ENCODE results near the gene PDRG1. TPM values are rescaled to one million over a fixed set of nuclear protein-coding genes. Genes with fewer than 3 reads are reported as not detected.
"Not testable (repeated sequence)": the region's sequence is repeated elsewhere in the genome, so short reads cannot be mapped to it uniquely, and the experiment has no call there.

Gene PDRG1
- total and polyA plus RNA-seq, 8 donors, result 0.58 to 18.6 (median 2.8) TPM; not detected in 1

- Histone ChIP-seq H3K27ac (no peak overlapping the region), H3K9me3 (no peaks in the 10 kb centered on the region), H3K27me3 (peaks cover 0 to 5% (median 0%) of the 10 kb centered on the region in 3 donors), H3K4me3 (no peak overlapping the region), H3K4me1 (no peaks in the 10 kb centered on the region), H3K36me3 (no peaks in the 10 kb centered on the region)
- no peak for TF ChIP-seq POLR2AphosphoS5 (IDR thresholded peaks at IDR 0.05)
- TF ChIP-seq POLR2A (IDR thresholded peaks at IDR 0.05), result no peak
- TF ChIP-seq EP300 (IDR thresholded peaks at IDR 0.05), result no peak
- no peak for TF ChIP-seq CTCF (IDR thresholded peaks at IDR 0.05)
- no peak for DNase-seq
- WGBS, 5 donors, result 86 to 90% (median 87%) methylated on average over 14 of the region's 14 CpGs
- intact Hi-C loops (cut with DNase I; ENCODE audit: low total_unique reads), result no loop called here
Observed at GRCh38 chr20:31934491-31934890, 17.4 kb downstream of the PDRG1 start.

GRCh38 chr20:31933698-31934097 is 18.1 kb downstream of the PDRG1 start:
- Histone ChIP-seq H3K4me1 (no peaks in the 10 kb centered on the region), H3K9me3 (no peaks in the 10 kb centered on the region), H3K36me3 (no peaks in the 10 kb centered on the region), H3K4me3 (no peak overlapping the region), H3K27me3 (peaks cover 0 to 5% (median 0%) of the 10 kb centered on the region in 3 donors), H3K27ac (no peak overlapping the region)
- intact Hi-C loops (cut with DNase I; ENCODE audit: low total_unique reads), result no loop called here
- no peak for TF ChIP-seq CTCF (IDR thresholded peaks at IDR 0.05)
- TF ChIP-seq EP300 (IDR thresholded peaks at IDR 0.05), result no peak
- TF ChIP-seq POLR2A (IDR thresholded peaks at IDR 0.05), result no peak
- no peak for TF ChIP-seq POLR2AphosphoS5 (IDR thresholded peaks at IDR 0.05)
- WGBS, 5 donors, result 79 to 84% (median 80%) methylated on average over 10 of the region's 10 CpGs
- DNase-seq, result no peak

GRCh38 chr20:31930779-31931178 is 21.1 kb downstream of the PDRG1 start:
- 36 to 47% (median 37%) methylated on average over 5 of the region's 5 CpGs for WGBS, 5 donors
- Histone ChIP-seq H3K4me3 (no peak overlapping the region), H3K4me1 (no peaks in the 10 kb centered on the region), H3K27ac (no peak overlapping the region), H3K36me3 (no peaks in the 10 kb centered on the region), H3K27me3 (peaks cover 0 to 8% (median 0%) of the 10 kb centered on the region in 3 donors), H3K9me3 (no peaks in the 10 kb centered on the region)
- TF ChIP-seq CTCF (IDR thresholded peaks at IDR 0.05) (no peak), POLR2AphosphoS5 (IDR thresholded peaks at IDR 0.05) (no peak)
- DNase-seq, result no peak
- intact Hi-C loops (cut with DNase I; ENCODE audit: low total_unique reads), result no loop called here

GRCh38 chr20:31929631-31930030 is 22.2 kb downstream of the PDRG1 start:
- H3K36me3 ChIP-seq; DNase-seq; H3K4me1 ChIP-seq; H3K4me3 ChIP-seq; H3K27ac ChIP-seq; intact Hi-C loops (cut with DNase I; ENCODE audit: low total_unique reads); H3K9me3 ChIP-seq: not testable (repeated sequence)
- peaks cover 0 to 16% (median 0%) of the 10 kb centered on the region in 3 donors for H3K27me3 ChIP-seq
- WGBS, 5 donors, result 60 to 76% (median 64%) methylated on average over 4 of the region's 4 CpGs

- TF ChIP-seq CTCF (IDR thresholded peaks at IDR 0.05) (no peak), POLR2AphosphoS5 (IDR thresholded peaks at IDR 0.05) (no peak), POLR2A (IDR thresholded peaks at IDR 0.05) (no peak), EP300 (IDR thresholded peaks at IDR 0.05) (no peak)
- H3K4me3 ChIP-seq, result no peak overlapping the region
- no peak for DNase-seq
- peaks cover 0 to 32% (median 0%) of the 10 kb centered on the region in 3 donors for H3K27me3 ChIP-seq
- no peaks in the 10 kb centered on the region for H3K9me3 ChIP-seq
- H3K36me3 ChIP-seq, result no peaks in the 10 kb centered on the region
- no peak overlapping the region for H3K27ac ChIP-seq
- 54 to 64% (median 60%) methylated on average over 8 of the region's 8 CpGs for WGBS, 5 donors
- no peaks in the 10 kb centered on the region for H3K4me1 ChIP-seq
- intact Hi-C loops (cut with DNase I; ENCODE audit: low total_unique reads), result no loop called here
Observed at GRCh38 chr20:31927627-31928159, 24.2 kb downstream of the PDRG1 start.
